Hepatocyte (in vitro differentiated cells): ENCODE data around the gene LATS2. TPM values are rescaled to one million over a fixed set of nuclear protein-coding genes. Genes with fewer than 3 reads are reported as not detected.

ENCODE experiments used
- DNase-seq: peaks from one replicate; pipeline ENCODE4 v3.0.0-alpha.2; 2016; ENCODE audit warnings: low spot score
- H2AFZ ChIP-seq: fragments of 200-600 bp; sonication (generic); 2 replicates; pipeline ENCODE4 v1.6.0; 2016; ENCODE audit warnings: antibody characterized with exemption, mild to moderate bottlenecking
- H3K27ac ChIP-seq: fragments of 200-600 bp; sonication (generic); 2 replicates; pipeline ENCODE4 v1.5.1; 2016; ENCODE audit warnings: mild to moderate bottlenecking
- H3K27me3 ChIP-seq: fragments of 200-600 bp; sonication (generic); 2 replicates; pipeline ENCODE4 v1.6.1; 2016
- H3K36me3 ChIP-seq: fragments of 200-600 bp; sonication (generic); replicated peaks from 2 replicates; pipeline ENCODE4 v1.5.1; 2016; ENCODE audit warnings: low read depth; ENCODE audit not compliant: insufficient read depth
- H3K4me1 ChIP-seq: fragments of 200-600 bp; sonication (generic); 2 replicates; pipeline ENCODE4 v1.5.1; 2016; ENCODE audit warnings: mild to moderate bottlenecking, moderate library complexity; ENCODE audit not compliant: insufficient read depth
- H3K4me2 ChIP-seq: fragments of 200-600 bp; sonication (generic); 2 replicates; pipeline ENCODE4 v1.6.0; 2016
- H3K4me3 ChIP-seq: fragments of 200-600 bp; sonication (generic); 2 replicates; pipeline ENCODE4 v1.5.1; 2016; ENCODE audit warnings: mild to moderate bottlenecking
- H3K79me2 ChIP-seq: fragments of 200-600 bp; sonication (generic); 2 replicates; pipeline ENCODE4 v1.6.0; 2017; ENCODE audit warnings: mild to moderate bottlenecking
- H3K9me2 ChIP-seq: fragments of 200-600 bp; sonication (generic); replicated peaks from 2 replicates; pipeline ENCODE4 v1.6.0; 2017; ENCODE audit warnings: mild to moderate bottlenecking; ENCODE audit not compliant: insufficient read depth
- H3K9me3 ChIP-seq: fragments of 200-600 bp; sonication (generic); 2 replicates; pipeline ENCODE4 v1.5.1; 2016; ENCODE audit warnings: low read depth, mild to moderate bottlenecking
- H4K20me1 ChIP-seq: fragments of 200-600 bp; sonication (generic); 2 replicates; pipeline ENCODE4 v1.6.0; 2016; ENCODE audit warnings: mild to moderate bottlenecking; ENCODE audit not compliant: insufficient read depth, poor library complexity, severe bottlenecking
- CTCF ChIP-seq: fragments of 200-600 bp; sonication (generic); IDR thresholded peaks from 2 replicates; pipeline ENCODE4 v1.5.1; 2016; ENCODE audit warnings: antibody characterized with exemption, mild to moderate bottlenecking; ENCODE audit not compliant: poor library complexity
- EZH2 ChIP-seq: fragments of 200-600 bp; sonication (generic); IDR thresholded peaks from 2 replicates; pipeline ENCODE4 v1.6.1; 2016; ENCODE audit warnings: antibody characterized with exemption, mild to moderate bottlenecking, borderline replicate concordance
- EZH2phosphoT487 ChIP-seq: fragments of 200-600 bp; sonication (generic); IDR thresholded peaks from one replicate; pipeline ENCODE4 v1.6.1; 2018; ENCODE audit warnings: antibody characterized with exemption, mild to moderate bottlenecking, low read depth, moderate library complexity; ENCODE audit not compliant: unreplicated experiment, severe bottlenecking
- WGBS: methylation state at CpG from one replicate; pipeline ENCODE4 v1.1.6; 2016; ENCODE audit warnings: low lambda C conversion rate; ENCODE audit errors: missing lambda C conversion rate; 5-methylcytosine and 5-hydroxymethylcytosine counted together
- polyA plus RNA-seq: library from polyadenylated mRNA; unstranded; fragments of >200 nt; fragmentation: Nextera tagmentation; extraction: Ambion mirVana; gene quantifications from 2 replicates; pipeline ENCODE4 v1.2.1, GENCODE V29; 2016
- total RNA-seq: library from RNA; depleted of rRNA; stranded (reverse); fragments of >200 nt; gene quantifications from 2 replicates; pipeline ENCODE4 v1.2.3, GENCODE V29; 2014

Gene LATS2
- total and polyA plus RNA-seq, 2 experiments from 2014 or later = 6.2 to 15.5 TPM

GRCh38 chr13:20988909-20989655 is 72.3 kb downstream of the LATS2 start:
- DNase-seq = no peak
- H3K9me2 ChIP-seq = no peaks in the 10 kb centered on the region
- TF ChIP-seq EZH2 (no peak), CTCF (no peak), EZH2phosphoT487 (no peak)
- no peaks in the 10 kb centered on the region for H4K20me1 ChIP-seq
- H3K4me3 ChIP-seq = no peak overlapping the region
- H3K27me3 ChIP-seq = no peaks in the 10 kb centered on the region
- no peaks in the 10 kb centered on the region for H3K4me1 ChIP-seq
- H2AFZ ChIP-seq = no peak overlapping the region
- WGBS = 96% methylated on average over 38 of the region's 44 CpGs
- peaks cover 21% of the 10 kb centered on the region for H3K79me2 ChIP-seq
- no peaks in the 10 kb centered on the region for H3K9me3 ChIP-seq
- H3K27ac ChIP-seq = no peak overlapping the region
- no peaks in the 10 kb centered on the region for H3K36me3 ChIP-seq
- no peak overlapping the region for H3K4me2 ChIP-seq

- no peaks in the 10 kb centered on the region for H3K27me3 ChIP-seq
- no peaks in the 10 kb centered on the region for H3K36me3 ChIP-seq
- H3K79me2 ChIP-seq = peaks cover 13% of the 10 kb centered on the region
- H3K27ac ChIP-seq = no peak overlapping the region
- TF ChIP-seq EZH2 = no peak
- H4K20me1 ChIP-seq = no peaks in the 10 kb centered on the region
- no peaks in the 10 kb centered on the region for H3K4me1 ChIP-seq
- H3K9me2 ChIP-seq = no peaks in the 10 kb centered on the region
- H3K4me3 ChIP-seq = no peak overlapping the region
- H3K9me3 ChIP-seq = no peaks in the 10 kb centered on the region
- DNase-seq = no peak
- H3K4me2 ChIP-seq = no peak overlapping the region
- WGBS = 97% methylated on average over 68 of the region's 87 CpGs
- no peak overlapping the region for H2AFZ ChIP-seq
Observed at GRCh38 chr13:20988033-20988908, 73.1 kb downstream of the LATS2 start.

GRCh38 chr13:20987599-20987998 is 73.8 kb downstream of the LATS2 start:
- 95% methylated on average over 11 of the region's 11 CpGs for WGBS
- no peaks in the 10 kb centered on the region for H4K20me1 ChIP-seq
- no peak overlapping the region for H3K4me2 ChIP-seq
- H3K4me1 ChIP-seq = no peaks in the 10 kb centered on the region
- no peak overlapping the region for H3K27ac ChIP-seq
- H3K9me3 ChIP-seq = no peaks in the 10 kb centered on the region
- H3K79me2 ChIP-seq = peaks cover 11% of the 10 kb centered on the region
- no peak overlapping the region for H2AFZ ChIP-seq
- H3K36me3 ChIP-seq = no peaks in the 10 kb centered on the region
- H3K4me3 ChIP-seq = no peak overlapping the region
- TF ChIP-seq EZH2phosphoT487 = no peak
- no peak for TF ChIP-seq CTCF
- TF ChIP-seq EZH2 = no peak
- H3K9me2 ChIP-seq = no peaks in the 10 kb centered on the region
- DNase-seq = no peak
- H3K27me3 ChIP-seq = no peaks in the 10 kb centered on the region

GRCh38 chr13:20984879-20985278 is 76.5 kb downstream of the LATS2 start:
- Histone ChIP-seq H4K20me1 (no peaks in the 10 kb centered on the region), H3K36me3 (no peaks in the 10 kb centered on the region), H3K9me3 (no peaks in the 10 kb centered on the region), H3K79me2 (peaks cover 4% of the 10 kb centered on the region), H3K9me2 (no peaks in the 10 kb centered on the region), H2AFZ (no peak overlapping the region), H3K27me3 (no peaks in the 10 kb centered on the region), H3K4me3 (no peak overlapping the region), H3K27ac (no peak overlapping the region), H3K4me2 (no peak overlapping the region), H3K4me1 (no peaks in the 10 kb centered on the region)
- DNase-seq = no peak
- TF ChIP-seq CTCF (no peak), EZH2phosphoT487 (no peak), EZH2 (no peak)
- 95% methylated on average over 2 of the region's 2 CpGs for WGBS
